GM23338 (cell line): Measurements from ENCODE around the gene CCDC177.

Source experiments
- ETS1 ChIP-seq: IDR thresholded peaks from 2 replicates; pipeline ENCODE4 v1.6.1; 2016; ENCODE audit warnings: antibody characterized with exemption
- EZH2 ChIP-seq: fragments of 200-600 bp; sonication (generic); IDR thresholded peaks from one replicate; pipeline ENCODE4 v1.8.0; 2017; ENCODE audit warnings: antibody characterized with exemption, mild to moderate bottlenecking, low read depth; ENCODE audit not compliant: unreplicated experiment
- EZH2phosphoT487 ChIP-seq: fragments of 200-600 bp; sonication (generic); IDR thresholded peaks from one replicate; pipeline ENCODE4 v1.8.1; 2018; ENCODE audit warnings: antibody characterized with exemption; ENCODE audit not compliant: unreplicated experiment
- POLR2AphosphoS5 ChIP-seq: IDR thresholded peaks from 2 replicates; pipeline ENCODE4 v1.6.1; 2016; ENCODE audit warnings: antibody characterized with exemption, low read depth
- REST ChIP-seq: IDR thresholded peaks from one replicate; pipeline ENCODE4 v1.6.1; 2018; ENCODE audit warnings: antibody characterized with exemption; ENCODE audit not compliant: unreplicated experiment
- STAT1 ChIP-seq: IDR thresholded peaks from one replicate; pipeline ENCODE4 v1.6.1; 2016; ENCODE audit warnings: antibody characterized with exemption; ENCODE audit not compliant: unreplicated experiment
- ZNF114 ChIP-seq: fragments of 250-450 bp; sonication (Bioruptor Pico); IDR thresholded peaks from 2 replicates; pipeline ENCODE4 v1.5.0; 2020; ENCODE audit warnings: mild to moderate bottlenecking, moderate library complexity
- TF ChIP-seq, protein P1 (sequence below), 2 experiments: fragments of 200-600 bp in 1 of 2; sonication (generic) in 1 of 2; conservative IDR thresholded peaks; 2 replicates each; pipeline versions ENCODE4 v1.5.1 to v1.6.1; 2016 to 2017; ENCODE audit warnings: antibody characterized with exemption in 2 of 2, low read depth in 2 of 2, mild to moderate bottlenecking in 2 of 2, moderate library complexity in 1 of 2

- TF ChIP-seq REST (no peak), EZH2 (no peak), ZNF114 (CRISPR knock-in tag) (no peak), ETS1 (no peak), POLR2AphosphoS5 (peak; percentile 59), EZH2phosphoT487 (no peak), STAT1 (no peak)
- TF ChIP-seq, protein P1, sequence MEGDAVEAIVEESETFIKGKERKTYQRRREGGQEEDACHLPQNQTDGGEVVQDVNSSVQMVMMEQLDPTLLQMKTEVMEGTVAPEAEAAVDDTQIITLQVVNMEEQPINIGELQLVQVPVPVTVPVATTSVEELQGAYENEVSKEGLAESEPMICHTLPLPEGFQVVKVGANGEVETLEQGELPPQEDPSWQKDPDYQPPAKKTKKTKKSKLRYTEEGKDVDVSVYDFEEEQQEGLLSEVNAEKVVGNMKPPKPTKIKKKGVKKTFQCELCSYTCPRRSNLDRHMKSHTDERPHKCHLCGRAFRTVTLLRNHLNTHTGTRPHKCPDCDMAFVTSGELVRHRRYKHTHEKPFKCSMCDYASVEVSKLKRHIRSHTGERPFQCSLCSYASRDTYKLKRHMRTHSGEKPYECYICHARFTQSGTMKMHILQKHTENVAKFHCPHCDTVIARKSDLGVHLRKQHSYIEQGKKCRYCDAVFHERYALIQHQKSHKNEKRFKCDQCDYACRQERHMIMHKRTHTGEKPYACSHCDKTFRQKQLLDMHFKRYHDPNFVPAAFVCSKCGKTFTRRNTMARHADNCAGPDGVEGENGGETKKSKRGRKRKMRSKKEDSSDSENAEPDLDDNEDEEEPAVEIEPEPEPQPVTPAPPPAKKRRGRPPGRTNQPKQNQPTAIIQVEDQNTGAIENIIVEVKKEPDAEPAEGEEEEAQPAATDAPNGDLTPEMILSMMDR (conservative IDR thresholded peaks at IDR 0.05; ENCODE audit: low read depth in 2 of 2), result no peak
These were observed 36.7 kb upstream of the CCDC177 start, which contains the start of gene SUSD6 for GRCh38 chr14:69611172-69612013.
